MM.1S (cell line): ENCODE measurements around the gene GHRH.

ENCODE experiments used
- EZH2 ChIP-seq: fragments of 300-600 bp; sonication (generic); optimal IDR thresholded peaks from 2 replicates; pipeline ENCODE3; 2017; ENCODE audit warnings: low read depth, mild to moderate bottlenecking, antibody characterized with exemption, low read length, mixed read lengths
- EZH2phosphoT487 ChIP-seq: fragments of 300-600 bp; sonication (generic); IDR thresholded peaks from 2 replicates; pipeline ENCODE4 v1.6.1; 2018; ENCODE audit warnings: antibody characterized with exemption, low read length
- TF ChIP-seq, protein P1 (sequence below): fragments of 300-600 bp; sonication (generic); IDR thresholded peaks from 2 replicates; pipeline ENCODE4 v1.5.1; 2016; ENCODE audit warnings: antibody characterized with exemption, low read length, mixed read lengths

DNA sequence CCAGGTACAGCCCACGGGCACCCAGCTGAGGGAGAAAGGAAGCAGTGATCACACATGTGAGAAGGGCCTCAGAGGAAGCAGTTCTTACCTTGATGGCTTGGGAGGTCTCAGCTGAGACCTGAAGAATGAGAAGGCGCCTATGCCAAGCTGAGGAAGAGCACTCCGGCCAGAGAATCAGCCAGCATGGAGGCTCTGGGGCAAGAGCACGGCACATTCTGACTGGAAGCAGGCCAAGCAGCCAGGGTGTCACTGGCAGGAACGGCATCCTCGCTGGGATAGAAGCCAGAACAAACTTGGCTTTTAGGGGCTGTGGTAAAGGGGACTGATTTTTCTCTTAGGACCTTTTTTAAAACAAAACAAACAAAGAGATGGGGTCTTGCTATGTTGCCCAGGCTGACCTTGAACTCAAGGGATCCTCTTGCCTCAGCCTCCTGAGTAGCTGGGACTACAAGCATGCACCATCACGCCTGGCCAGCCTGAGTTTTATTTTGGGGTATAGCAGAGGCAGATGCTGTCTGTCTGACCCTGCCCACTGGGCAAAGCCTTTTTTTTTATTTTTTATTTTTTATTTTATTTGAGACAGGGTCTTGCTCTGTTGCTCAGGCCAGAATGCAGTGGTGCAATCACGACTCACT is 17.6 kb downstream of the GHRH start:
- TF ChIP-seq, protein P1, sequence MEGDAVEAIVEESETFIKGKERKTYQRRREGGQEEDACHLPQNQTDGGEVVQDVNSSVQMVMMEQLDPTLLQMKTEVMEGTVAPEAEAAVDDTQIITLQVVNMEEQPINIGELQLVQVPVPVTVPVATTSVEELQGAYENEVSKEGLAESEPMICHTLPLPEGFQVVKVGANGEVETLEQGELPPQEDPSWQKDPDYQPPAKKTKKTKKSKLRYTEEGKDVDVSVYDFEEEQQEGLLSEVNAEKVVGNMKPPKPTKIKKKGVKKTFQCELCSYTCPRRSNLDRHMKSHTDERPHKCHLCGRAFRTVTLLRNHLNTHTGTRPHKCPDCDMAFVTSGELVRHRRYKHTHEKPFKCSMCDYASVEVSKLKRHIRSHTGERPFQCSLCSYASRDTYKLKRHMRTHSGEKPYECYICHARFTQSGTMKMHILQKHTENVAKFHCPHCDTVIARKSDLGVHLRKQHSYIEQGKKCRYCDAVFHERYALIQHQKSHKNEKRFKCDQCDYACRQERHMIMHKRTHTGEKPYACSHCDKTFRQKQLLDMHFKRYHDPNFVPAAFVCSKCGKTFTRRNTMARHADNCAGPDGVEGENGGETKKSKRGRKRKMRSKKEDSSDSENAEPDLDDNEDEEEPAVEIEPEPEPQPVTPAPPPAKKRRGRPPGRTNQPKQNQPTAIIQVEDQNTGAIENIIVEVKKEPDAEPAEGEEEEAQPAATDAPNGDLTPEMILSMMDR, result no peak
- TF ChIP-seq EZH2phosphoT487, result no peak
- TF ChIP-seq EZH2, result no peak
